IPS DF 4.7 (cell line): ENCODE data around the gene UBQLNL.

Source experiments
- DNase-seq: peaks from one replicate; pipeline ENCODE4 v3.0.0-alpha.2; 2013; ENCODE audit warnings: low spot score; ENCODE audit errors: extremely low read depth

UBQLNL gene

GRCh38 chr11:5507177-5507932, 9.1 kb downstream of the UBQLNL start:
- DNase-seq = no peak

DNA sequence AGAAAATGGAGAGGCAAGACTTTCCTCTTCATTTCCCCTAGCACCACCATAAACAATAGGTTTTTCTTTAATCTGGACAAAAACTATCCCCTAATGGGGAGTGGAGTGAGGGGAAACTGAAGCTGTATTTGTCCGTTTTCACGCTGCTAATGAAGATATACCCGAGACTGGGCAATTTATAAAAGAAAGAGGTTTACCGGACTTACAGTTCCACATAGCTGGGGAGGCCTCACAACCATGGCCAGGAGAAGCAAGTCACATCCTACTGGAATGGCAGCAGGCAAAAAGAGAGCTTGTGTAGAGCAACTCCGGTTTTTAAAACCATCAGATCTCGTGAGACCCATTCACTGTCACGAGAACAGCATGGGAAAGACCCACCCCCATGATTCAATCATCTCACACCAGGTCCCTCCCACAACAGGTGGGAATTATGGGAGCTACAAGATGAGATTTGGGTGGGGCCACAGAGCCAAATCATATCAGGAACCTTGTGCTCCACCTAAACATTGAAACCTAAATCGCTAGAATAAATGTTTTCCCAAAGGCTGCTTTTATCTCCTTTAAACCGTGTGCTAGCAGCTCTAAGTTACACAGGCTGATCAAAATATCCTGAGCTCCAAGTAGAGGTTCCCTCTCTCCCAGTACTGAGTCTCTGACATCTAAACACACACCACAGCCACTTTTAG, 11.0 kb downstream of the UBQLNL start:
- no peak for DNase-seq

GRCh38 chr11:5504403-5504921, 12.0 kb downstream of the UBQLNL start:
- DNase-seq = no peak

DNA sequence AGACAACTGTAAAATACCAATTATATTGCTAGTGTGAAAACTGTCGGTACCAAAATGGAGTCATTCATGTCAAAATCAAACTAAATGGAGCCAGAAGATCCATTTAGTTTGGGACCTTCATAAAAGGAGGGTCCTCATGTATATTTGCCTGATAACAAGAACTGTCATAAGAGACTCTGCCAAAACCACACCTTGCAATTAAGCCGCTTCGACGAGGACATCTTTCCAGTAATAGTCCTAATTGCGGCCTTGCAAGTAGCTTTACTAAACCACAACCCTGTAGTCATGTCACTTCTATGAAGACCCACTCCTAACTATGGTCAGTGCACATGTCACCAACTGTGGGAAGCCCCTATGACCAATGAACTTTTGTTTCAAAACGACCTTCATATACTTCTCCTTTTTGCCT, 16.1 kb downstream of the UBQLNL start:
- DNase-seq = no peak

DNA sequence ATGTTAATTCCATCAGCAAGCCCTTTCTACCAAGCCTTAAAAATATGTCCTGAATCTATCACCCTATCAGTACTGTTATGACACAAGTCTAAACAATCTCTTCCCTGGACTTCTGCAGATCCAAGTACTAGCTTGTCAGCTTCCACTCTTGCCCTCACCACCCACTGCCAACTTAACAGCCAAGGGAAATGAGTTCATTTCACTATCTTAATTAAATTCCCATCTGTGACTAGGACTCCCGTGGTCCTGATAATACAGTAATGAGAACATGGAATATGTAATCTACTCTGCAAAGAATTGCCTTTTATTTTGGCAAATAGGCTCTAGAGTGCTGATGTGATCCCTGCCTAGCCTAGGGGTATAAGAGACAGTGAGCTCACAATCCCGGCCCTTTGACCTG, 16.8 kb downstream of the UBQLNL start:
- DNase-seq = no peak

GRCh38 chr11:5489576-5490357, 26.7 kb downstream of the UBQLNL start:
- no peak for DNase-seq

GRCh38 chr11:5488798-5489399, 27.6 kb downstream of the UBQLNL start:
- no peak for DNase-seq

DNA sequence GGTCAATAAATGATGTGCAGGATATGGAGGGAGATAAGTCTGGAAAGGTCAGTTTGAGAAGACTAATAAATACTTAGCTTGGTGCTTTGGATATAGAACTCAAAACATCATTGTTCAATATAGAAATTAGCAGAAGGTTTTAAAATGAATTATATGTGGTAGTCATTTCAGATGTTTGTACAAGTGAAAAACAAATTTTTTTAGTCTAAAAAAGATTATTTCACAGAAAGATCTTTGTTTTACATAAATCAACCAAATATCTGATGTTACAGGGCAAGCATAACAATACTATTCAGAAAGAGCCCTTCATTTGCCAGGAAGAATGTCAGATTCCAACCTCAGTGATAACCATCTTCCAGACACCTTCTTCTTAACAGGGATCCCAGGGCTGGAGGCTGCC, 28.1 kb downstream of the UBQLNL start, which contains the start of gene OR52D1:
OR52D1 (plus strand) TSS at position 301 of the 400 bp plus-strand sequence; CDS start at position 323, 22 bp downstream.
- DNase-seq = no peak

DNA sequence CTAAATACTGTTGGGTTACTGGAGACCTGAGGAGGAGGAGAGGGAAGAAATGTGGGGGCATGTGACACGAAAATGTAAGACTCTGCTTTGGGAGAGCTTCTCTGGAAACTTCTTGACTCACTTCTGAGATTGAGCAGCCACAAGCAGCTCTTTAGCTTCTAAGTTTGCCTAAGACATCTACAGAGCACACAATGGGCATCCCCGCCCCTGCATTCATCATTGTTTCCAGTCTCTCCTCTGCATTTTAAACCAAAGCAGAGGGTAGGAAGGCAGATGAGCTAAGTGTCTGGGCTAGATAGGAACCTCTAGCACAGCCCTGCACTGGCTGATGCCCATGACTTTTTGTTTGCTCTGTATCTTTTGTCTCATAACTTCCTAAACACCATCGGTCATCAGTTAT, 30.1 kb downstream of the UBQLNL start:
- DNase-seq = no peak

DNA sequence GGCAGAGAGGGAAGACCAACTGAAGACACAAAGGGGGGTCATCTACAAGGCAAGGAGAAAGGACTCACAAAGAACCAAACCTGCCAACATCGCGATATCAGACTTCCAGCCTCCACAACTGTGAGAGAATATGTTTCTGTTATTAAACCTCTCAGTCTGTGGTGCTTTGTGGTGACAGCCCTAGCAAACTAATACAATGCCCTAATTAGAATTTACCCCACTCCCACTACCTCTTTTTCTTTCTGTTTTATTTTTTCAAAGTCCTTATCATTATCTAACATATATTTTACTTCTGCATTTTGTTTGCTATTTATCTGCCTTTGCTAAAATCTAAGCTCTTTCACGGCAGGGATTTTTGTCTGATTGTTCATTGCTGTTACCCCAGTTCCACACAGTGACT, 30.5 kb downstream of the UBQLNL start:
- no peak for DNase-seq

DNA sequence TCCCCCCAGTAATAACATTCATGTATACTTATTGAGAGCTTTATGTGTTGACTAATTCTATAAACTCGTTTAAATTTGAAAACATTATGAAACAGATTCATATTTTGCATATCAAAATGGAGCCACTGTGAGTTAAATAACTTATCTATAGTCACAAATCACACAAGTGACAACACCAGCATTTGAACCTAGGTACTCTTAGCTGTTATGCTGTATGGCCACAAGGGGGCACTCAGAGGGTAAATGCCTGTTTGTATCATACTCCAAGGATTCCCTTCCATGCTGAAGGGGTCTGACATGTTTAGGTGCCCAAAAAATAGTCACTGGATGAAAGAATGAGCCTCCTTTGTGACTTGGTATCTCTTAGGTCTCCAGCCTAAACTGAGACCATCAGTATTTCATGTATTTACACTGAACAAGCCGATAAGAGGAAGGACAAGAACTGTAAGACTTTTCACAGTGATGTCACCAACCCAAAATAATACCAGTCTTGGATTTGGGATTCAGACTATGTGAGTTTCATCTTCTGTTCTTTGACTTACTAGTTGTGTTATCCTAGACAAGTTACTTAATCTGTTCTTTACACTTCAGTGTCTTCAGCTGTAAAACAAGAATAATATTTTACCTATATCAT, 40.2 kb downstream of the UBQLNL start:
- DNase-seq = peak; percentile 25

GRCh38 chr11:5473921-5474320, 42.6 kb downstream of the UBQLNL start:
- DNase-seq = no peak

- no peak for DNase-seq
Observed at GRCh38 chr11:5467527-5467926, 49.0 kb downstream of the UBQLNL start.
